NCI-H82 treated with DMSO at 0.1 percent for 48 hours (cell line): ENCODE data around the gene PUM1.
"Not testable (repeated sequence)": the region's sequence is repeated elsewhere in the genome, so short reads cannot be mapped to it uniquely, and the experiment has no call there.

Source experiments
- DNase-seq: peaks from one replicate; lab custom pipeline; 2025; ENCODE audit not compliant: unreplicated experiment; lab: John Stamatoyannopoulos, UW

PUM1 gene

DNA sequence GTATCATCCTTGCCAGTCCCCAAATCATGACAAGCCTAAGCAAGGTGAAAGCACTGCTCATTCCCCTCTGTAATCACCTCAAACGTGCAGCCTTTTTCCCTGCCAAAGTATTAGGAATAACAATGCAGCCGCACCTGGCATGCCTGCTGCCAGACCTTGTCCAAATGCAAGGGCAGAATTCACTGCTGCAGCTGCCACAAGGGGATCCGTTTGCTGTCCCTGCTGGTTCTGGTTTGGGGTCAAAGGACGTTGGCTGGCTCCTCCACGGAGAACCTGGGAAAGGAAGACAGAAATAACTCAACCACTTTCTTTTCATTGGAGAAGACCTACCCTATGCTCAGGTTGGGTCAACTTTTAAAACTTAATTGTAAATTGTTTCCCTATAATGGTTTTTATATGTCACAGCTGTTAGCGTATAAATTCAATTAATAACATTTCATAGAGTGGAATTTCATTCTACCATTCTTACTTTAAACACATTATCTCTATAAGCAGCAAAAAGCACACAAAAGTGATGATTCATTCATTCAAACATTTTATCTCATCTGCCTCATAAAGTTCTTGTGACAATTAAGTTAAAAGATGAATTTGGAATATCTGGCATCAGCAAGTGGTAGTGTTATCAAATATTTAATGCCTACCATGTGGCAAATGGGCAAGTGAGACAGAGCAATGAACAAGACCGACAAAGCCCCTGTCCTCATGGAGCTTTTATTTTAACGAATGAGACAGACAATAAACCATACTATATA, 97.1 kb downstream of the PUM1 start:
- no peak for DNase-seq

DNA sequence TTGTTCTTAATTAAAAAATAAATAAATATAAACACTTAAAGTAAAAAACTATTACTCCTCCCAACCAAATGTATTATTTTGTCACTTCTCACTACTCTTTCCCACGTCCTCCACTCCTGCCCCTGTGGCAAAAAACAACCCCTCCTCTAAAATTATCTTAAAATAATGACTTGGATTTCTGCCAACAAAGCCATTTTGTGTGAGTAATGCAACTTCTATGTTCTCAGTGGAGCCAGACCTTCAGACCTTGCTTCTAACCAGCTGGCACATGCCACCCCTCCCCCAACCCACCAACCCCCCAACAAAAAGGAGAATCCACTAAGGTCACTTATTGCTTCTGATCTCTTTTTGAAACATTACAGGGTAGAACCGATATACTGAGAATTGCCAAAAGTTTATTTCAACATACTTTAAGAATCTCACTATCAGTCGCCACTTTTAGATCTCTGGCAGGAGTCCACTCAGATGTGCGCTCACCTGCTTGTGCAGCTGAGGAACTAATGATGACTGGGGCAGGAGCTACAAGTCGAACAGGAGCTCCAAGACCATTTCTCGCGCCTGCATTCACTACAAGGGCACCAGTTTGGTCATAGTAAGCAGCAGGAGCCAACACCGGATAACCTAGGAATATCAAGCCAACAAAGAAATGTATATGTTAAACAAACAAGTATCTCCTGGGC, 98.7 kb downstream of the PUM1 start:
- peak; percentile 39 for DNase-seq

DNA sequence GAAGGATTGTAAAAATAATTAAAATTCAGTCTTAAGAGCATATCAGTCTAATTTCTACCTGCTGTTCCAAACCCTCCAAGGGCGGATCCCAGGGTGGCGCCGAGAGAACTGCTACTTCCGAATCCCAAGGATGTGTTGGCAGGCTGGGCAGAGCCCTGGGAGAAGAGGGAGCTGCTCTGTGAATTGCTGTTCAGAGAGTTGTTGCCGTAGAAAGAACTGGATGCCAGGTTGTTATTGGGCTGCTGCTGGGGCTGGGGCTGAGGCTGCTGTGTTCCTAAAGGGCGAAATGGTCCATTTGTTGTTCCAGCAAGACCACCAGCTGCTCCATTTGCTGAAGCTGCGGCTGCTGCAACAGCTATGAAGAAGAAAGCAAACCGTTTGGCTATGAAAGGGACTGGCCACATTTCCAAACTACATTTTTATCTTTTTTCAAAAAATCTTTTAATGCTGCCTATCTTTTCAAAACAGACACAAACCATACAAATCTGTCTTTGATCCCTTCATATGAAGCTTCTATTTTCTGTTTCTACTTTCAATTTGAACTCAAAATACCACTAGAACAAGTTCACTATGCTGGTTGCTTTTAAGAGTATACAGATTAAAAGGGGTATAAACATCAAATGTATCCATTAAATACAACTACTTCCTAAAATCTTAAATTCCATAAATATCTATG, 99.5 kb downstream of the PUM1 start:
- DNase-seq, result no peak

DNA sequence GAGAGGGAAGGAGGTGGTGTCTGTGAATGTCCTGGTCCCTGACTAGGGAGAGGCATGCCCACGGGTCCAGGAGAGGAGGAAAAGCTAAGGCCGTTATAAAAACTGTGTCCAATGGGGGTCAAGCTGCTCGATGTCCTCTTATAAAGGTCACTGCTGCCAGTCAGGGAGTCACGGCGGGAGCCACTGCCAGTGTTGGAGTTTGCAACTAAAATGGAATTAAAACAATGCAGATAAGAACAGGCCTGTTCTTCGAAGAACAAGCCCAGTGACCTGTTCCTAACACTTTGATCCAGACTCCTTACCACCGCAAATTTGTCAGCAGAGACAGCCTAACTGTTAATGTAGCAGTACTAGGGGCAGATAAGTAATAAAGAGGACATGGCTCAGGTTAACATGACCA, 100.8 kb downstream of the PUM1 start:
- DNase-seq, result no peak

DNA sequence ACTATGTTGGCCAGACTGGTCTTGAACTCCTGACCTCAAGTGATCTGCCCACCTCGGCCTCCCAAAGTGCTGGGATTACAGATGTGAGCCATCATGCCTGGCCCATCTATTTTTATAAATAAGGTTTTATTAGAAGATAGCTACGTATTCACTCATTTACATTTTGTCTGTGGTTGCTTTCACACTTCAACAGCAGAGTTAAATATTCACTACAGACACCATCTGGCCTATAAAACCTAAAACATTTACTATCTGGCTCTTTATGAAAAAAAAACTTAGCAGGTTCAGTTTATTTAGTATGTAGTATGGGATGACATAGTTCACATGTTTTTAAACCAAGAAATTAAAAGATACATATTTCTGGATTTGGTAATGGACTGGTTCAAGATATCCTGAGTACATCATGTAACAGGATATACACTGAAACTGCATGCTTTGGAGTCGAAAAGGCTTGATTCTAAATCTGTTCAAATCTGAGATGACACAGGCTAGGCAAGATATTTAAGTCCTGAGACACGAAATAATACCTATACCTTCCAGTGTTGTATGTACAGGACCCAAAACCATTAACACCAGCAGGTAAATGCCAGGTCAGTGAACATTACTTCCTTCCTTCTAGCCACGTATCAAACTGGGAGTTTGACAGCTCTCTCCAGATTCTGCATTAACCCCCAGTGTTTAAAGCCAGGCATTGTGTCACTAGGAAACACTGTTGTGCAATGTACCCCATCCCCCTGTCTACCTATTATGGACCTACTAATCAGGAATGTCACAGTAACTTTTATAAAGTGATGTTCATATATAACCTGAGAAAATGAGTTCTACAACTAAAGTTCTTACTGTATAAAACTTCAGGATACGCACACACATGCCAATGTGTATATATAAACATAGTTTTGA, 102.7 kb downstream of the PUM1 start:
- no peak for DNase-seq

DNA sequence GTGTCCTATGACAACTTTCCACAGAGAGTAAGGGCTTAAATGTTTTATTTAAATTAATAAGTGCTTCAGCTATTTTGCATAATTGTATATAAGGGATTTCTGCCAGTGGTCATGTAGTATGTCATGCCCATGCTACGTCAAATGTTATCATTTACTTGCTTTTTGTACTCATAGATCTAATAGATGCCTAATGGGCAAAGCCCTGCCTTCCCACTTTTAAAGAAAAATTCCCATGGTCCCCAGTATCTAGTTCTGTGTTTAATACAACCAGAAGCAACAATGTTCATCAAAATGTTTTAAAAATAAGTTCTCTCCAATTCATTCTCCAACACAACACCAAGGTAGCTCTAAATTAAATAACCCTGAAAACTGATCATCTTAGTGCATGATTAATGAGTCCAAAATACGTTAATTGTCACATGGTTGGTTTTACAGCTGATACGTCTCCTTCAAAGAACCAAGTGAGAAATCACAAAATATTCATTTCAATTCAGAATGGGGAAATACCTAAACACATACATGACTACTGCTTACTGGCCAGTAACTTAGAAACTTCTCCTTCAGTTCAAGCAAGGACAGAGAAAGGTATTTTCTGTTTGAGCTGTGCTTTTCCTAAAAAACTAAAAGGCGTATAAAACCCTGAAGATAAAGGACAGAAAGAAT, 107.8 kb downstream of the PUM1 start:
- DNase-seq, result no peak

DNA sequence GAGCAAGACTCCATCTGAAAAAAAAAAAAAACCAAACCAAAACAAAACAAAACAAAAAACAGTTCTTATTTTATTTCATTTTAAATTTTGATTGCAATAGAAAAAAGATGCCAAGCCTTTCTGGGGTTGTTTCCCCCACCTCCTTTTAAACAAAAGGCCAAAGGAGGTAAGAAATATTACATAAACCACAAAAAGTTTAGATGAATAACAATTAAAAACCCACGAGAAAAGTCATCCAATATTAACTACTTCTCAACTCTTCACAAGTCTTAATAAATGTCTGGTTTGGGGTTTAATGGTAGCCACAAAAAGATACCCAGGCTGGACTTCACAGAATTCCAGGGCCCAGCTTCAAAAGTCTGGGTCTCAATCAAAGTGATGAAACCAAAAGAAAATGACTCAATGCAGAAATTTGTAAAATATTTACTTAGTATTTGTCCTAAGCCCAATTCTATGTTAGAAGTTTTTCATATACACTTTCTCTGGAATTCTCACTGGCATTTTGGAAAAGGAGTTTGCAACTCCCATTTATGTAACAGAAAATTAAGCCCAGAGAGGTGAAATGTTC, 110.0 kb downstream of the PUM1 start:
- DNase-seq, result no peak

DNA sequence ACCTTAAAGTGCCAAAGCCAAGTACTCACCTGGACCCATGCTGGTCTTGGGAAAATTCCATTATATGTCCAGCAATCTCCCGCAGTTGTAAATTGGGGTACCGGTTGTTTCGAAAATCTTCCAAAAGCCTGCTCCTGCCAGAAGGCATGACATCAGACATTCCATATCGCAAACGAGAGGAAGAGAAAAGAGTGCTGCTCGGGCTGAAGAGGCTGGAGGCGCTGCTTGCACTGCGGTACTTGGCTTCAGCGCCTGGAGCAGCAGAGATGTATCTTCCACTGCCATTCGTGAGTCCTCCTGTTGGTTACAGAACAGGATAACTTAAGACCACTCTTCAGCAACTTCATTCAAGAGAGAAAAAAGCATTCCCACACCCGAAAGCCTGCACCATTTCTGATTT, 111.8 kb downstream of the PUM1 start:
- DNase-seq, result no peak

DNA sequence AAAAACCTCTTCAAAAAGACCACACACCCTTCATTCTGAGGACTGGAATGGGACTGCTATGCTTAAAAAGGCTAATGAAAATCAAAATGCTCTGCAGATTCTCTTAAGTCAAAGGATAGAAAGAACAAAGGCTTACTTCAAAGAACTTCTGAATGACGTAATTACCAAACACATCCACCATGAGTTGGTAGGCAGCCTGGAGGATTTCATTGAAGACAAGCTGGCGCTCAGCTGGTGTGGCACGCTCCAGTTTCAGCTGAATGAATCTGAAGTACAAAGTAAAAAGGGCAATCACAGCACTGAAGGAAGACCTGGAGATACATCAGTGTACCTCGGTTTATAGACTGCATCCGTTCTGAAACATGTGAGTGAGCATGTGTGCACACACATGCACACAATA, 113.4 kb downstream of the PUM1 start:
- DNase-seq, result no peak

DNA sequence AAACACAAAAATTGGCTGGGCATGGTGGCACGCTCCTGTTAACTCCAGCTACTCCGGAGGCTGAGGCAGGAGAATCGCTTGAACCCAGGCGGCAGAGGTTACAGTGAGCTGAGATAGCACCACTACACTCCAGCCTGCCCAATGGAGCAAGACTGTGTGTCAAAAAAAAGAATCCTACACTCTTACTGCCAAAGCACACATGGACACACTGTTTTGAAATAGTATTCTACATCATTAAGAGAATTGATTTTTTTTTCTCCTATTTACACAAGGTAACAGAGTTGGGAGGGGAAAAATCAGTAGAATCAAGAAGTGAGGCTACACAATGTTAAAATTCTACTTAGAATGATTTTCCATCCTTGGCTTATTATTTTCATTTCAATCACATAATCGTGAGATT, 114.8 kb downstream of the PUM1 start:
- DNase-seq, result no peak

DNA sequence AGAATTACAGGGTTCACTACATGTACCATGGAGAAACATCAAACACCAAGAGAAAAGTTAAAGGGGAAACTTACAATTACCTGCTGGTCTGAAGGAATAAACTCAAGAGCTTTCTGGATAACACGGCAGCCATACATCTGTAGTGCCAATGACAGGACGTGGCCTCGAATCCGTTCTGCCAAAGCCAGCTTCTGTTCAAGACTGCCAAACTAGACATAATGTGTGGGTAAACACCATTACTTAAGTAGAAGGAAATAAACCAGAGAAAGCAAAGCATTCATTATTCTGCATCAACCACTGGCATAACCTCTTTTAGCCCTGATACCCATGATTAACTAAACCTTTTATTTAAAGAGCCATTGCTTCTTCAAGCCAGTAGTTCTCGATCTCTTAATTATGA, 115.5 kb downstream of the PUM1 start:
- no peak for DNase-seq

DNA sequence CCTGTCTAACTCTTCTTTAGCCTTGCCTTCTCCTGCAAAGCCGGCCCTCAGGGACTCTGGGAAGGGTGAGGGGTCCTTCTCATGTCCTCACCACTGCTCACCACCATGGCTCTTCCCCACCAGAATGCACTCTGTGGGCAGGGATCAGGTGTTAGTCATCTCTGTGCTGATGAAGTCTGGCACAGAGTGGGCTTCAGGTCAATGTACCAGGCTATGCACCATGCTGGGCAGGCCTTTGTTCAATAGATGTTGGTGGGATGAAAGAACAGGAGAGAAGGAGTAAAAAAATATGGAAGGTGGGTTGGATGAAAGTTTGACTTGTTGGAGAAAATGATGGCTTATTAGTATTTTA, 116.1 kb downstream of the PUM1 start:
- not testable (repeated sequence) for DNase-seq

DNA sequence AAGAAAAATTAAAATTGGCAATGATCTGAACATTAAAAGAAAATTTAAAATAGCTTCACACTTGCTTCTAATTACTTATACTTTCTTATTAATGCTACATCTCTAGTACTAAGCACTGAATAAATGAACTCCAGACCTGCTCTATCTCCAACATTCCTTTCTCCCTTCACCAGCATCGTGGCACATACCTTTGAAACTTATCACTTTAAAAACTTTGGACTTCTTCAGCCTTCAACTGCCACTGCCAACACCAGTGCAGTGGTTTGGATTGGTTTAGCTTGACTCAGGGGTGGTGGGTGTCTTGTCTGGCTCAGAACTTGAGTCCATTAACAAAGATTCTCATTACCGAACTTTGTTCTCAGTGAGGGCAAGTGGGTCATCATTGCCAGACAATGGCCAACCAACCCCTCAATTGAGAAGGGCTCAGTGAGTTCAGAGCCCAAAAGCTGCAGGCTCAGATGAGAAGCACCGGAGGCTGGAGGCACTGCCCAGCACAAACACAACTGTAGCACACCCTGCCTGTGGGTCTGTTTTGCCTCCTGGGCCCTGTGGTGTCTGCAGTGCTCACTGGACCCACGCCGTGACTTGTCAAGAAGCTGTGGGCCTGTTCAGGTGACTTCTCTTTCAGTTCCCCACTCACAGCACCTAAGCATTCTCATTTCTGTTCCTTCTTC, 116.6 kb downstream of the PUM1 start:
- DNase-seq, result not testable (repeated sequence)

DNA sequence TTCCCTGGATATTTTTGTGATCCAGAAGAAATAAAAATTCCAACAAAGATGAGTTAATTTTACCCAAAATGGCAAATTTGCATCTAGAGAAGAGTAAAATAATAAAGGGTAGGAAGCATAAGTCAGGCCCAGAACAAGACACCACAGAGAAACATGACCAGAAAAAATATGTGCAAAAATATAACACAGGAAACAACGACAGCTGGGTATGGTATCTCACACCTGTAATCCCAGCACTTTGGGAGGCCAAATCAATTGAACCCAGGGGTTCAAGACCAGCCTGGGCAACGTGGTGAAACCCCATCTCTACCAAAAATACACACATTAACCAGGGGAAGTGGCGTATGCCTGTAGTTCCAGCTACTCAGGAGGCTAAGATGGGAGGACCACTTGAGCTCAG, 117.2 kb downstream of the PUM1 start:
- DNase-seq, result no peak

DNA sequence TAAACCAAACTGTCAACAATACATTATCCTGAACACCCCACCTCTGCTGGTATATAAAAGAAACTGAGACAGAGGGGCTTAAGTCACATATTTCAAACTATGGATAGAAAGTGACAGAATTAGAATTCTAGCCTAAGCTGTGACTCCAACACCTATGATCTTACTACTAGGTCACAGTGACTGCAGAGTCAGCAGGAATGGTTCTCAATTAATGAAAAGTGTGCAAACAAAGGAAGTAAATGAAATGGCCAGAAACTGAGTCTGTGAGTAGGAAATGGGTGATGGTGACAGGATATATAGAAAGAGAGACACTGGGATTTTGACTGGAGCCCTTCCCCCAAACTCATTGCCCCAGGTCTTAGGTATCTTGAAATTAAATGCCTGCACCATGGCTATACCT, 118.3 kb downstream of the PUM1 start:
- DNase-seq, result no peak

DNA sequence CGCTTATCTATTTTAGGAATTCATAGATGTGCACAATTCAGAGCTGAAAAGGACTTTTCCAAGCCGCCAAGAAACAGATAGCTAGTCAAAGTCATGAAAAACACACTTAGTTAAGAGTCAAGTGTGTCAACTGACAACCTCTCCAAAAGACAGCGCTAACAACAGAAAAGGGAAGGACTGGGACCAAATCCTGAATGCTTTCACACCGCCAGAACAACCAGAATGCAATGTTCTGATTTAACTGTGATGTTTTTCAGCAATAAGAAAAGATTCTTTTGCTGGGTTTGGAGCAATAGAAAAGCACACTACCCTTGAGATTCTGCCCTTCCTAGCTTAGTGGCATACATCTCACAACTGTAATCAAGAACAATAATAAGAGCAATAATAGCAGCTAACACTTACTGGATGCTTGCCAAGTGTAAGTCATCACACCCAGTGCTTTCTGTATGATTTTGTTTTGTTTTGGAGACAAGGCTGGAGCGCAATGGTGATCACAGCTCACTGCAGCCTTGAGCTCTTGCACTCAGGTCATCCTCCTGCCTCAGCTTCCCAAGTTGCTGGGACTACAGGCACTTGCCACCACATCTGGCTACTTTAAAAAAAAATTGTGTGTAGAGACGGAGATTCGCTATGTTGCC, 123.1 kb downstream of the PUM1 start:
- no peak for DNase-seq

DNA sequence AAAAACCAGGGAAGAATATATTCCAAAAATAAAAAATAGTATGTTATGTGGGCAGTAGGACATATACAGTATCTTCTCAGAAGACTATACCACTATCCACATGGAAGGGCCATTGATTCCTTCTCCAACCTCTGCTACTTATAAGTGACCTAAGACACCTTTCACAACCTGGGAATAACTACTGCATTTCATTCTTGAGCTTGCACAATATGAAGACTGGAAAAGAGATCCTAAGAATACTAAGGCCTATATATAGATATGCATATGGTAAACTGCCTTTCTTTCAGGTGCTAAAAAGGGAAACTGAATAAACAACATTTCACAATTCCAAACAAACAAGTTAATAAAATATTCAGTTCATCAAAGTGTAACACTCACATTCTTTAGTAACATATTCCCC, 125.0 kb downstream of the PUM1 start:
- DNase-seq, result no peak

DNA sequence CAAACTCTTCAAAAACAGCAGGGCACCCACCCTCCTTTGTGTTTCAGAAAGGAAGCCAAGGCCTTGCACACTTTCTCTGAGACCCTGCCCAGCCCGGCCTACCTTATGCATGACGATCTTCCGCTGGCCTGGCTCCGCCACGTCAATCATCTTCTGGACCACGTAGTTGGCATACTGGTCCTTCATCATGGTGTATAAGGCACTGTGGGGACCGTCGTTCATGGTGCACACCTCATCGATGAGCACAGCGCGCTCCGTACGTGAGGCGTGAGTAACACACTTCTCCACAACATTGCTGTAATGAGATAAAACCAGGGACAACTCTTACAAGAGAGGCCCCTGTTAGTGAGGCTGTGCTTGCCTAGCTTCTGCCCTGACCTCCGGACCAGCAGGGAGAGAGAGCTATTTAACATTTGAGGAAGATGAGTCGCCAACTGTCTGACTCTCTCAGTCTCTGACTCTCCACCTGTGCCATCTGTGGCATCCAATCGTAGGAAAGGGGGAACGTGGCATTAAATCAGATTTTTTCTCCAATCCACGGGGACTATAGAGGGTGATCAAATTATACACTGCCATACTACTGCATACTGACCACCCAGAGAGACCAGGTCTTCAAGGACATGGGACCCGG, 128.9 kb downstream of the PUM1 start:
- no peak for DNase-seq

DNA sequence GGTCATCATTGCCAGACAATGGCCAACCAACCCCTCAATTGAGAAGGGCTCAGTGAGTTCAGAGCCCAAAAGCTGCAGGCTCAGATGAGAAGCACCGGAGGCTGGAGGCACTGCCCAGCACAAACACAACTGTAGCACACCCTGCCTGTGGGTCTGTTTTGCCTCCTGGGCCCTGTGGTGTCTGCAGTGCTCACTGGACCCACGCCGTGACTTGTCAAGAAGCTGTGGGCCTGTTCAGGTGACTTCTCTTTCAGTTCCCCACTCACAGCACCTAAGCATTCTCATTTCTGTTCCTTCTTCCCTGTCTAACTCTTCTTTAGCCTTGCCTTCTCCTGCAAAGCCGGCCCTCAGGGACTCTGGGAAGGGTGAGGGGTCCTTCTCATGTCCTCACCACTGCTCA, 129.8 kb downstream of the PUM1 start:
- not testable (repeated sequence) for DNase-seq
